Measurements from ENCODE around the gene OGDHL. TPM values are rescaled to one million over a fixed set of nuclear protein-coding genes. Genes with fewer than 3 reads are reported as not detected.

The OGDHL gene
- total RNA-seq, 1 donor, result under 0.01 TPM

- TF ChIP-seq CTCF (IDR thresholded peaks at IDR 0.05; ENCODE audit: insufficient read depth, low read depth, low read length), result no peak
- H3K4me3 ChIP-seq (ENCODE audit: low read depth, low read length), result no peak overlapping the region
- no peak for DNase-seq (ENCODE audit: low read depth)
These were observed 6.2 kb upstream of the OGDHL start for GRCh38 chr10:49768329-49768728.

GRCh38 chr10:49767752-49768151 lies 5.6 kb upstream of the OGDHL start:
- TF ChIP-seq CTCF (IDR thresholded peaks at IDR 0.05; ENCODE audit: insufficient read depth, low read depth, low read length), result no peak
- H3K4me3 ChIP-seq (ENCODE audit: low read depth, low read length), result no peak overlapping the region
- DNase-seq (ENCODE audit: low read depth), result no peak

- H3K4me3 ChIP-seq (ENCODE audit: low read depth, low read length), result no peak overlapping the region
- no peak for TF ChIP-seq CTCF (IDR thresholded peaks at IDR 0.05; ENCODE audit: insufficient read depth, low read depth, low read length)
These were observed 4.4 kb upstream of the OGDHL start for GRCh38 chr10:49766484-49766883.

GRCh38 chr10:49762566-49762877 lies 399 bp upstream of the OGDHL start:
- no peak overlapping the region for H3K4me3 ChIP-seq (ENCODE audit: low read depth, low read length)
- no peak for TF ChIP-seq CTCF (IDR thresholded peaks at IDR 0.05; ENCODE audit: insufficient read depth, low read depth, low read length)
- no peak for DNase-seq (ENCODE audit: low read depth)

More at GRCh38 chr10:49766484-49766883, 4.4 kb upstream of the OGDHL start:
- DNase-seq (ENCODE audit: low read depth), result no peak

GRCh38 chr10:49761201-49761788 lies 828 bp downstream of the OGDHL start:
- no peak for TF ChIP-seq CTCF (IDR thresholded peaks at IDR 0.05; ENCODE audit: insufficient read depth, low read depth, low read length)
- H3K4me3 ChIP-seq (ENCODE audit: low read depth, low read length), result peak overlapping the region; percentile 57

GRCh38 chr10:49760789-49761188 lies 1.3 kb downstream of the OGDHL start:
- H3K4me3 ChIP-seq (ENCODE audit: low read depth, low read length), result no peak overlapping the region
- DNase-seq (ENCODE audit: low read depth), result no peak
- TF ChIP-seq CTCF (IDR thresholded peaks at IDR 0.05; ENCODE audit: insufficient read depth, low read depth, low read length), result no peak

More at GRCh38 chr10:49761201-49761788, 828 bp downstream of the OGDHL start:
- DNase-seq (ENCODE audit: low read depth), result no peak

Measured in fibroblast of villous mesenchyme (primary cell).